Measurements from ENCODE around the gene OR2G6. TPM values are rescaled to one million over a fixed set of nuclear protein-coding genes. Genes with fewer than 3 reads are reported as not detected.

Gene OR2G6
- total and polyA plus RNA-seq, 5 experiments from 2014 or later: not detected

Other genes starting within 250 kb of the OR2G6 start
- not detected for gene OR2T33, start 230.1 kb upstream of the OR2G6 start, total RNA-seq
- not detected for gene OR2T33, start 230.1 kb upstream of the OR2G6 start, polyA plus RNA-seq
- not detected for gene OR2T12, start 204.6 kb upstream of the OR2G6 start, total RNA-seq
- gene OR2T12, start 204.6 kb upstream of the OR2G6 start, polyA plus RNA-seq: not detected
- gene OR2M7, start 183.5 kb upstream of the OR2G6 start, total RNA-seq: not detected
- not detected for gene OR2M7, start 183.5 kb upstream of the OR2G6 start, polyA plus RNA-seq
- not detected for gene OR14C36, start 159.3 kb upstream of the OR2G6 start, total RNA-seq
- not detected for gene OR14C36, start 159.3 kb upstream of the OR2G6 start, polyA plus RNA-seq
- not detected for gene OR2T4, start 146.4 kb upstream of the OR2G6 start, total RNA-seq
- gene OR2T4, start 146.4 kb upstream of the OR2G6 start, polyA plus RNA-seq: not detected
- not detected for gene OR2T6, start 132.3 kb upstream of the OR2G6 start, total RNA-seq
- not detected for gene OR2T6, start 132.3 kb upstream of the OR2G6 start, polyA plus RNA-seq
- not detected for gene OR2T1, start 105.0 kb upstream of the OR2G6 start, total RNA-seq
- not detected for gene OR2T1, start 105.0 kb upstream of the OR2G6 start, polyA plus RNA-seq
- not detected for gene OR2T2, start 62.4 kb upstream of the OR2G6 start, total RNA-seq
- gene OR2T2, start 62.4 kb upstream of the OR2G6 start, polyA plus RNA-seq: not detected
- not detected for gene OR2T3, start 34.7 kb upstream of the OR2G6 start, total RNA-seq
- not detected for gene OR2T3, start 34.7 kb upstream of the OR2G6 start, polyA plus RNA-seq
- not detected for gene OR2T5, start 19.5 kb upstream of the OR2G6 start, total RNA-seq
- gene OR2T5, start 19.5 kb upstream of the OR2G6 start, polyA plus RNA-seq: not detected
- not detected for gene OR2T29, start 54.7 kb downstream of the OR2G6 start, total RNA-seq
- not detected for gene OR2T29, start 54.7 kb downstream of the OR2G6 start, polyA plus RNA-seq
- gene OR2T34, start 66.7 kb downstream of the OR2G6 start, total RNA-seq: not detected
- gene OR2T34, start 66.7 kb downstream of the OR2G6 start, polyA plus RNA-seq: under 1 TPM in 1 of 3 donors, not detected in 2; 0.17 TPM
- not detected for gene OR2T10, start 89.6 kb downstream of the OR2G6 start, total RNA-seq
- gene OR2T10, start 89.6 kb downstream of the OR2G6 start, polyA plus RNA-seq: not detected
- gene OR2T11, start 127.0 kb downstream of the OR2G6 start, total RNA-seq: not detected
- not detected for gene OR2T11, start 127.0 kb downstream of the OR2G6 start, polyA plus RNA-seq
- gene OR2T35, start 137.2 kb downstream of the OR2G6 start, total RNA-seq: not detected
- not detected for gene OR2T35, start 137.2 kb downstream of the OR2G6 start, polyA plus RNA-seq
- gene OR2T27, start 147.5 kb downstream of the OR2G6 start, total RNA-seq: not detected
- gene OR2T27, start 147.5 kb downstream of the OR2G6 start, polyA plus RNA-seq: not detected
- not detected for gene OR14I1, start 194.7 kb downstream of the OR2G6 start, total RNA-seq
- not detected for gene OR14I1, start 194.7 kb downstream of the OR2G6 start, polyA plus RNA-seq
- not detected for gene LYPD8, start 247.7 kb downstream of the OR2G6 start, total RNA-seq
- gene LYPD8, start 247.7 kb downstream of the OR2G6 start, polyA plus RNA-seq: not detected